HEK293 (cell line): Measurements from ENCODE around the gene FGF22.

Experiments
- CTCF ChIA-PET: fragments of 350-600 bp; formaldehyde crosslinking; extraction: SDS; loops from one replicate; lab custom pipeline; 2021; ENCODE audit warnings: antibody characterized with exemption; lab: Yijun Ruan, JAX
- POLR2A ChIA-PET: fragments of 300-600 bp; formaldehyde crosslinking; extraction: SDS; loops from one replicate; lab custom pipeline; 2020; ENCODE audit warnings: antibody characterized with exemption, inconsistent platforms; lab: Yijun Ruan, JAX
- H3K27ac ChIP-seq: fragments of 200-500 bp; sonication (Bioruptor generic); 2 replicates; pipeline ENCODE4 v1.5.1; 2014; ENCODE audit warnings: low read depth, low read length, control low read depth, inconsistent platforms; ENCODE audit errors: extremely low read depth
- H3K36me3 ChIP-seq, 2 experiments: fragments of 200-500 bp in 1 of 2; sonication (Bioruptor generic) in 1 of 2; 1 replicate in 1 of 2; 2 replicates in 1 of 2; pipeline ENCODE4 v1.5.1; 2014 to 2017; ENCODE audit warnings: inconsistent platforms in 2 of 2, low read length in 2 of 2; ENCODE audit not compliant: control insufficient read depth in 2 of 2, insufficient read depth in 1 of 2
- H3K4me1 ChIP-seq: fragments of 200-500 bp; sonication (Bioruptor generic); 2 replicates; pipeline ENCODE4 v1.5.1; 2014; ENCODE audit warnings: mild to moderate bottlenecking, low read length, inconsistent platforms; ENCODE audit not compliant: control insufficient read depth, insufficient read depth
- H3K4me3 ChIP-seq: 2 replicates; pipeline ENCODE4 v1.5.1; 2011; ENCODE audit warnings: low read depth, mild to moderate bottlenecking, control low read depth, low read length, moderate library complexity
- H3K9me3 ChIP-seq: fragments of 200-500 bp; sonication (Bioruptor generic); 2 replicates; pipeline ENCODE4 v1.5.1; 2014; ENCODE audit warnings: low read depth, low read length, inconsistent platforms; ENCODE audit not compliant: control insufficient read depth, insufficient read depth
- KLF17 ChIP-seq: fragments of 450-650 bp; formaldehyde crosslinking; IDR thresholded peaks from 2 replicates; pipeline ENCODE4 v1.5.1; 2016; ENCODE audit warnings: missing biosample characterization, missing genetic modification characterization
- KLF7 ChIP-seq: fragments of 450-650 bp; formaldehyde crosslinking; IDR thresholded peaks from 2 replicates; pipeline ENCODE4 v1.5.1; 2016; ENCODE audit warnings: missing biosample characterization, missing genetic modification characterization, borderline replicate concordance
- MZF1 ChIP-seq: fragments of 450-650 bp; formaldehyde crosslinking; IDR thresholded peaks from 2 replicates; pipeline ENCODE4 v1.5.1; 2017; ENCODE audit warnings: missing biosample characterization, missing genetic modification characterization, borderline replicate concordance
- PRDM10 ChIP-seq: fragments of 450-650 bp; formaldehyde crosslinking; IDR thresholded peaks from 2 replicates; pipeline ENCODE4 v1.5.1; 2016; ENCODE audit warnings: missing biosample characterization, missing genetic modification characterization
- SALL2 ChIP-seq: fragments of 450-650 bp; formaldehyde crosslinking; IDR thresholded peaks from 2 replicates; pipeline ENCODE4 v1.5.0; 2017; ENCODE audit warnings: missing biosample characterization, mild to moderate bottlenecking, missing genetic modification characterization, borderline replicate concordance
- YY2 ChIP-seq: fragments of 450-650 bp; formaldehyde crosslinking; IDR thresholded peaks from 2 replicates; pipeline ENCODE4 v1.5.1; 2016; ENCODE audit warnings: missing biosample characterization, missing genetic modification characterization
- ZBTB8A ChIP-seq: fragments of 450-650 bp; formaldehyde crosslinking; IDR thresholded peaks from 2 replicates; pipeline ENCODE4 v1.5.1; 2016; ENCODE audit warnings: missing biosample characterization, missing genetic modification characterization
- ZEB2 ChIP-seq: fragments of 450-650 bp; formaldehyde crosslinking; IDR thresholded peaks from 2 replicates; pipeline ENCODE4 v1.5.1; 2016; ENCODE audit warnings: missing biosample characterization, missing genetic modification characterization
- ZFHX2 ChIP-seq: fragments of 450-650 bp; formaldehyde crosslinking; conservative IDR thresholded peaks from 2 replicates; pipeline ENCODE4 v1.5.1; 2016; ENCODE audit warnings: missing biosample characterization, missing genetic modification characterization
- ZFP69B ChIP-seq: fragments of 450-650 bp; formaldehyde crosslinking; IDR thresholded peaks from 2 replicates; pipeline ENCODE4 v1.5.1; 2016; ENCODE audit warnings: missing biosample characterization, missing genetic modification characterization
- ZNF10 ChIP-seq: fragments of 450-650 bp; formaldehyde crosslinking; IDR thresholded peaks from 2 replicates; pipeline ENCODE4 v1.5.1; 2017; ENCODE audit warnings: missing biosample characterization, missing genetic modification characterization
- ZNF114 ChIP-seq: fragments of 450-650 bp; formaldehyde crosslinking; IDR thresholded peaks from 2 replicates; pipeline ENCODE4 v1.5.0; 2017; ENCODE audit warnings: missing biosample characterization, missing genetic modification characterization
- ZNF121 ChIP-seq: fragments of 450-650 bp; formaldehyde crosslinking; IDR thresholded peaks from 2 replicates; pipeline ENCODE4 v1.5.1; 2016; ENCODE audit warnings: missing biosample characterization, missing genetic modification characterization
- ZNF132 ChIP-seq: fragments of 450-650 bp; formaldehyde crosslinking; IDR thresholded peaks from 2 replicates; pipeline ENCODE4 v1.5.1; 2017; ENCODE audit warnings: missing biosample characterization, missing genetic modification characterization, borderline replicate concordance
- ZNF155 ChIP-seq: fragments of 450-650 bp; formaldehyde crosslinking; IDR thresholded peaks from 2 replicates; pipeline ENCODE4 v1.5.1; 2016; ENCODE audit warnings: missing biosample characterization, missing genetic modification characterization
- ZNF174 ChIP-seq: fragments of 450-650 bp; formaldehyde crosslinking; IDR thresholded peaks from 2 replicates; pipeline ENCODE4 v1.5.0; 2017; ENCODE audit warnings: missing biosample characterization, mild to moderate bottlenecking, missing genetic modification characterization
- ZNF184 ChIP-seq: fragments of 450-650 bp; IDR thresholded peaks from 2 replicates; pipeline ENCODE4 v1.5.1; 2018; ENCODE audit warnings: missing biosample characterization, mild to moderate bottlenecking, missing genetic modification characterization
- ZNF280D ChIP-seq: fragments of 450-650 bp; formaldehyde crosslinking; IDR thresholded peaks from 2 replicates; pipeline ENCODE4 v1.5.1; 2016; ENCODE audit warnings: missing biosample characterization, missing genetic modification characterization
- ZNF292 ChIP-seq: fragments of 450-650 bp; formaldehyde crosslinking; IDR thresholded peaks from 2 replicates; pipeline ENCODE4 v1.5.1; 2016; ENCODE audit warnings: low read depth, missing biosample characterization, missing genetic modification characterization, borderline replicate concordance
- ZNF433 ChIP-seq: fragments of 450-650 bp; formaldehyde crosslinking; IDR thresholded peaks from 2 replicates; pipeline ENCODE4 v1.5.1; 2016; ENCODE audit warnings: missing biosample characterization, missing genetic modification characterization, low read depth
- ZNF501 ChIP-seq: fragments of 450-650 bp; formaldehyde crosslinking; IDR thresholded peaks from 2 replicates; pipeline ENCODE4 v1.5.1; 2016; ENCODE audit warnings: missing biosample characterization, missing genetic modification characterization
- ZNF530 ChIP-seq: fragments of 450-650 bp; formaldehyde crosslinking; IDR thresholded peaks from 2 replicates; pipeline ENCODE4 v1.5.1; 2016; ENCODE audit warnings: low read depth, missing biosample characterization, missing genetic modification characterization
- ZNF555 ChIP-seq: fragments of 450-650 bp; formaldehyde crosslinking; conservative IDR thresholded peaks from 2 replicates; pipeline ENCODE4 v1.5.1; 2017; ENCODE audit warnings: missing biosample characterization, mild to moderate bottlenecking, missing genetic modification characterization, inconsistent platforms
- ZNF664 ChIP-seq: fragments of 450-650 bp; formaldehyde crosslinking; IDR thresholded peaks from 2 replicates; pipeline ENCODE4 v1.5.1; 2016; ENCODE audit warnings: missing biosample characterization, missing genetic modification characterization
- TF ChIP-seq, protein P1 (sequence below): fragments of 450-650 bp; formaldehyde crosslinking; IDR thresholded peaks from 2 replicates; pipeline ENCODE4 v1.5.1; 2016; ENCODE audit warnings: missing biosample characterization, missing genetic modification characterization

The FGF22 gene

GRCh38 chr19:644363-644762 lies 4.7 kb downstream of the FGF22 start:
- peaks cover 0 to 37% of the 10 kb centered on the region in 2 experiments; a peak in 2 of 3 replicates for H3K36me3 ChIP-seq
- POLR2A ChIA-PET = interaction anchor here (1.6 kb wide), 1 partner anchor 58 kb away, joined by 4 read pairs; no protein-coding TSS in a partner anchor
- no peaks in the 10 kb centered on the region for H3K9me3 ChIP-seq

GRCh38 chr19:644789-645188 lies 5.1 kb downstream of the FGF22 start:
- ChIA-PET CTCF (no interaction called here), POLR2A (interaction anchor here (1.6 kb wide), 1 partner anchor 59 kb away, joined by 4 read pairs; no protein-coding TSS in a partner anchor)
- Histone ChIP-seq H3K36me3 (peaks cover 0 to 42% of the 10 kb centered on the region in 2 experiments; a peak in 2 of 3 replicates), H3K9me3 (no peaks in the 10 kb centered on the region), H3K4me1 (no peaks in the 10 kb centered on the region), H3K4me3 (no peak overlapping the region), H3K27ac (no peak overlapping the region)
- no peak for TF ChIP-seq ZNF132 (tag by site-specific recombination)
- TF ChIP-seq ZNF114 = no peak
- no peak for TF ChIP-seq ZNF292 (tag by site-specific recombination)
- TF ChIP-seq, protein P1, sequence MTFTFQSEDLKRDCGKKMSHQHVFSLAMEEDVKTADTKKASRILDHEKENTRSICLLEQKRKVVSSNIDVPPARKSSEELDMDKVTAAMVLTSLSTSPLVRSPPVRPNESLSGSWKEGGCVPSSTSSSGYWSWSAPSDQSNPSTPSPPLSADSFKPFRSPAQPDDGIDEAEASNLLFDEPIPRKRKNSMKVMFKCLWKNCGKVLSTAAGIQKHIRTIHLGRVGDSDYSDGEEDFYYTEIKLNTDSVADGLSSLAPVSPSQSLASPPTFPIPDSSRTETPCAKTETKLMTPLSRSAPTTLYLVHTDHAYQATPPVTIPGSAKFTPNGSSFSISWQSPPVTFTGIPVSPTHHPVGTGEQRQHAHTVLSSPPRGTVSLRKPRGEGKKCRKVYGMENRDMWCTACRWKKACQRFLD (tag by site-specific recombination) = no peak
- TF ChIP-seq ZNF664 (tag by site-specific recombination) = no peak
- no peak for TF ChIP-seq ZNF433 (tag by site-specific recombination)
- TF ChIP-seq ZNF184 = no peak
- TF ChIP-seq ZNF555 (tag by site-specific recombination) = no peak
- no peak for TF ChIP-seq ZNF530 (tag by site-specific recombination)
- TF ChIP-seq MZF1 (tag by site-specific recombination) = no peak

More at GRCh38 chr19:644363-644762, 4.7 kb downstream of the FGF22 start:
- TF ChIP-seq PRDM10 (tag by site-specific recombination) (no peak), ZNF501 (tag by site-specific recombination) (no peak), ZNF280D (tag by site-specific recombination) (no peak), KLF17 (no peak), ZNF174 (tag by site-specific recombination) (no peak), SALL2 (tag by site-specific recombination) (no peak), ZFP69B (tag by site-specific recombination) (no peak), ZNF121 (tag by site-specific recombination) (no peak), ZEB2 (tag by site-specific recombination) (no peak), ZBTB8A (tag by site-specific recombination) (no peak), ZFHX2 (tag by site-specific recombination) (no peak), KLF7 (tag by site-specific recombination) (no peak), YY2 (tag by site-specific recombination) (no peak), ZNF10 (tag by site-specific recombination) (no peak), ZNF155 (tag by site-specific recombination) (no peak)
- Histone ChIP-seq H3K4me3 (no peak overlapping the region), H3K4me1 (no peaks in the 10 kb centered on the region), H3K27ac (no peak overlapping the region)
- CTCF ChIA-PET = no interaction called here
